GM19023 (cell line): ENCODE data around the gene PROM2.

Experiments used
- ATAC-seq: cut with Tn5 transposase; IDR thresholded peaks from one replicate; pipeline ENCODE4 v1.9.1; 2021; ENCODE audit warnings: mild to moderate bottlenecking, moderate library complexity; ENCODE audit not compliant: unreplicated experiment

The PROM2 gene

GRCh38 chr2:95336406-95336805, 62.2 kb downstream of the PROM2 start:
- no peak for ATAC-seq

- ATAC-seq = no peak
Measured at GRCh38 chr2:95337829-95338228, 63.6 kb downstream of the PROM2 start.
